Activated CD4-positive, alpha-beta T cell treated with anti-CD3 and anti-CD28 coated beads for 36 hours (primary cell): ENCODE measurements around the gene CHN2. TPM values are rescaled to one million over a fixed set of nuclear protein-coding genes. Genes with fewer than 3 reads are reported as not detected.

Experiments
- ATAC-seq: fragments of 200-7000 bp; cut with Tn5 transposase; one replicate; pipeline ENCODE4 v1.10.0; 2021; ENCODE audit warnings: mild to moderate bottlenecking, moderate library complexity
- CTCF ChIA-PET: fragments of 350-600 bp; sonication (Branson Sonifier 250); formaldehyde crosslinking; loops from one replicate; lab custom pipeline; 2021; ENCODE audit warnings: antibody characterized with exemption; lab: Charles Lee
- POLR2A ChIA-PET: fragments of 350-600 bp; sonication (Branson Sonifier 250); formaldehyde crosslinking; loops from one replicate; lab custom pipeline; 2021; ENCODE audit warnings: antibody characterized with exemption, inconsistent platforms; lab: Charles Lee
- DNase-seq: peaks from one replicate; pipeline ENCODE4 v3.0.0-alpha.2; 2020
- H3K27ac Mint-ChIP-seq: one replicate; pipeline ENCODE4 v1.8.0; 2021; ENCODE audit warnings: mixed read lengths
- H3K27me3 Mint-ChIP-seq: one replicate; pipeline ENCODE4 v1.8.0; 2021; ENCODE audit warnings: mixed read lengths
- H3K36me3 Mint-ChIP-seq: one replicate; pipeline ENCODE4 v1.8.0; 2021; ENCODE audit warnings: low read depth, mixed read lengths
- H3K4me1 Mint-ChIP-seq: one replicate; pipeline ENCODE4 v1.8.0; 2021; ENCODE audit warnings: mixed read lengths
- H3K4me3 Mint-ChIP-seq: one replicate; pipeline ENCODE4 v1.8.0; 2021; ENCODE audit warnings: mild to moderate bottlenecking, moderate library complexity, mixed read lengths
- H3K9me3 Mint-ChIP-seq: one replicate; pipeline ENCODE4 v1.8.0; 2021; ENCODE audit warnings: low read depth, mixed read lengths
- intact Hi-C, 2 experiments: fragments of 100-400 bp; cut with DNase I in 1 of 2; cut with micrococcal nuclease in 1 of 2; formaldehyde crosslinking; loops; one replicate each; pipeline versions ENCODE4 v1.14.2 to v1.15.1; 2022 to 2024; cut with DNase I, micrococcal nuclease
- total RNA-seq, 2 experiments: library from RNA; stranded (reverse); gene quantifications; one replicate each; pipeline ENCODE4 v1.2.3, GENCODE V29; 2021

CHN2 gene
- total RNA-seq, 2 experiments from 2014 or later, result 0.25 to 0.39 TPM

DNA sequence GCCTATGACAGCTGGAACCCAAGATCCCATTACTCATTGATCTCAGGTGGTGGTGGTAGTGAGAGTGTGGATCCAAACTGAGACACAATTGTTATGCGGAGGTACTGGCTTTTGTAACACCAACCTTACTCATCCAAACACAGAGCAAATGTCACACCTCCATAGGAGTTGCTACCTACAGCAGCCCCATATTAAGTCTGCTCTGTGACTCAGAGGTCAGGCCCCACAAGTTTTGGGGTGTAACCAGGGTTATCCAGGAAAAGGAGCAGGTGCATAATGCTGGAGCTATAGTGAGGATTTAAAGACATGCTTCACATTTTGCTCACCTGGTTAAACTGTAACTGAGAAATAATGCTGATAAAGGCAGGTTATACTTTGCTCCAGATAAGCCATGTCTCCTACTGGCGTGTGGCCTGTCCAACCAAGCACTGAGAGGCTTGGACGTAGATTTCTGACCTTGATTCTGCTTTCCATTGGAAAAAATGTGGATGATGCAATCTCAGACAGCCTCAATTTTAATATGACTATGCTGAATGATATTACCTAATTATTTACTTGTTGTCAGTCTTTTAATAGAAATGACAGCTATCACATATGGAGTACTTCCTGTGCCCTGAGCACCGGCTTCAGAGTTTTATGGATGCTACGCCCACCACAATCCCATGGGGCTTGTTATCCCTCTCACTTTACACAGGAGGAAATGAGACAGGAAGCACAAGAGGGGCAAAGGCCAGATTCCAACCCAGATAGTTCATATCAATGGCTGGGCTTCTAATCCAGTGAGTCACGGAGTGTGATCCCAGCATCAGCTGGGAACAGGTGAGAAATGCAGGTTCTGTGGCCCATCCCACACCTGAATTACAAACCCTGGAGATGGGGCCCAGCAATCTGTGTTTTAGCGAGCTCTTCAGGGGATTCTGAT, 181.3 kb downstream of the CHN2 start:
- ATAC-seq (no peak), DNase-seq (no peak)
- ChIA-PET POLR2A (no interaction called here), CTCF (no interaction called here)
- H3K4me3 Mint-ChIP-seq, result no peak overlapping the region
- no peaks in the 10 kb centered on the region for H3K4me1 Mint-ChIP-seq
- H3K27me3 Mint-ChIP-seq, result no peaks in the 10 kb centered on the region
- no peaks in the 10 kb centered on the region for H3K9me3 Mint-ChIP-seq
- H3K36me3 Mint-ChIP-seq, result no peaks in the 10 kb centered on the region
- no peak overlapping the region for H3K27ac Mint-ChIP-seq
- intact Hi-C loops, result no loop called here

DNA sequence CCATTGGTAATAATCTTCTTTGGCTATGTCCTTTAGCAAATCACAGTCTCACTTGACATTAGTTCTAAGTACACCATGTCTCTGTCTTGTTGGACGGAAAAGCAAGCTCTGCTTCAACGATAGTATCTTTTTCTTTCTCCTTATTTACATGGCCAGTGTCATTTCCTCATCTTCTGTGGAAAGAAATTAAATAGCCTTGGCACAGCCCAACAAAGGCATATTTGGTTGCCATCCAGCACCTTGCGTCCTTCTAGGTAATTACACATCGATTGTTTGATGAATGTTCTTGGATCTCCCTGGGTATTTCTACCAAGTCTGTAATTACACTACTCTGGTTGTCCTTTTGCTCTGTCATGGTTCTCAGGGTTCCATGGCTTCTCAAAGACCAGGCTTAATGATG, 183.1 kb downstream of the CHN2 start:
- H3K27ac Mint-ChIP-seq, result no peak overlapping the region

DNA sequence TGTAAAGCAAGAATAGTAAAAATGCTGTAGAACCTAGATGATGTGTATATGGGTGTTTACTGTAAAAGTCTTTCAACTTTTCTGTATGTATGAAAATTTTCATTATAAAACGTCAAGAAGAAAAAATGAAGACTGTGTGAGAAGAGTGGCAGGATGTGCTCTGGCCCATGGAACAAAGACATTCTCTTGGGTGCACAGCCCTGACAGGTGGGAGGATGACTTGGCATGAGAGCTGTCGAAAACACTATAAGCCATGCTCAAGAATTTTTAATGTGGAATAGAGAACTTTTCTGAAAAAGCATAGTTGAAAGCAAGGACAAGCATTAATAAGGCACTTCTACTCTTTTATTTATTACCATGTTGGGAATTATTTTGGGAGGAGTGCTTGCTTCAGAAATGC, 185.0 kb downstream of the CHN2 start:
- ATAC-seq (no peak), DNase-seq (no peak)
- H3K9me3 Mint-ChIP-seq, result no peaks in the 10 kb centered on the region
- ChIA-PET CTCF (no interaction called here), POLR2A (no interaction called here)
- no peak overlapping the region for H3K4me3 Mint-ChIP-seq
- no peaks in the 10 kb centered on the region for H3K4me1 Mint-ChIP-seq
- no peaks in the 10 kb centered on the region for H3K27me3 Mint-ChIP-seq
- no peaks in the 10 kb centered on the region for H3K36me3 Mint-ChIP-seq
- no peak overlapping the region for H3K27ac Mint-ChIP-seq
- intact Hi-C loops, result no loop called here

More for the DNA sequence above, 183.1 kb downstream of the CHN2 start:
- ATAC-seq (no peak), DNase-seq (no peak)
- intact Hi-C loops, result no loop called here
- no peaks in the 10 kb centered on the region for H3K9me3 Mint-ChIP-seq
- no peak overlapping the region for H3K4me3 Mint-ChIP-seq
- ChIA-PET POLR2A (interaction anchor here (0.6 kb wide), 1 partner anchor 11 kb away, joined by 4 read pairs; no protein-coding TSS in a partner anchor), CTCF (interaction anchor here (0.6 to 0.8 kb wide), 3 partner anchors 11 to 450 kb away, joined by 3 read pairs; no protein-coding TSS in a partner anchor)
- H3K27me3 Mint-ChIP-seq, result no peaks in the 10 kb centered on the region
- no peaks in the 10 kb centered on the region for H3K4me1 Mint-ChIP-seq
- H3K36me3 Mint-ChIP-seq, result no peaks in the 10 kb centered on the region

DNA sequence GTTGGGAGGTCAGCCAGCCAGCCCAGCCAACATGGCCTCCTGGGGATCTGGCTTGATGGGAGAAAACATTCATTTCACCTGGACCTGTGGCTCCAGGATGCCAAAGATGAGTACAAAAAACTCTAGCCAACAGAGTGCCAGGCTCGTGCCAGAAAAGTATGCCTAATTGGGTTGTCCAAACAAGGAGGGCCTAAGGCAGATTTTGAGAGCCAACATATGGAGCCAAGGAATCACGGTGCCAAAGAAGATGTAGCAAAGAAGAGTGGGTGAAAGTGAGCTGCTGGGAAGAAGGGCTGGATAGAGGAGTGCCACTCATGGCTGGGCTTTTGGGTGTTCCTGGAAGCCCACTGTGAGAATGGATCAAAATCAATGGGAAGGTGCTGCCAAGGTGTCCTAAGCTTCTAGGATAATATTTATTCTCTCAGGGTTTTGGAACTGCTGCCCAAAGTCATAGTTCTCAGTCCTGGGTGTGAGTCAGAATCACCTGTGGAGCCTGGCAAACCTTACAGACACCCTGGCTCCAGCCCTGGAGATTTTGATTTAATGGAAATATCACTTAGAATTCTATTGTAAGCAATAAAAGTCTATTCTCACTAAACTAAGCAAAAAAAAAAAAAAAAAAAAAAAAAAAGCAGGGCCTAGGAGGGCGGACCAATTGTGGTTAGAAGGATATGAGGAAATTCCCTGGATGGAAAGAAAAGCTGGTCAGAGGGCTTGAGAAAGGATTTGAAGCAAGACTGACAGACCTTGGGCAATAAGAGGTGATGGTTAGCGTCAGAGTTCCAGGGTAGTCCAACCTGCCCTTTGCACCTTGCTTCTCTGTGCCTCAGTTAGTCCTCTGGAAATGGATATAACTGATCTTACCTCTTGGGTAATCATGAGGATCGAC, 186.9 kb downstream of the CHN2 start:
- H3K4me1 Mint-ChIP-seq, result no peaks in the 10 kb centered on the region
- intact Hi-C loops, result no loop called here
- DNase-seq (no peak), ATAC-seq (no peak)
- no peak overlapping the region for H3K27ac Mint-ChIP-seq
- H3K9me3 Mint-ChIP-seq, result no peaks in the 10 kb centered on the region
- H3K36me3 Mint-ChIP-seq, result no peaks in the 10 kb centered on the region
- ChIA-PET POLR2A (no interaction called here), CTCF (no interaction called here)
- H3K4me3 Mint-ChIP-seq, result no peak overlapping the region
- no peaks in the 10 kb centered on the region for H3K27me3 Mint-ChIP-seq

DNA sequence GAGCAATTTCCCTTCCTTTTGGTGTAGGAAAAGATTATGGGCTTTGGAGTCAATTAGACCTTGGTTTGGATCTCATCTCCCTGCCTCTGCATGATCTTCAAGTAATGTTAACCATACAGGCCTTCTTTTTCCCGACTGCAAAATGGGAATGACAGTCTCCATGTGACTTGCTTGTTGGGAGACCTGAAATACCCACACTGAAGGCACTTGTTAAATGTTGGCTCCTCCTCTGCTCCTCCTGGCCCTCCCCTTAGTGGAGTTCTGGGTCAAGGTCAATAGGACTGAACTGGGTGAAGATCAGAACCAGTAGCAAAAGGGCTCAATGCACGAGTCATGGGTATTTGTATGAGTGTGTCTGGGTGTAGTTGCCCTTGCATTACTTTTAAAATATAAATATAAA, 189.7 kb downstream of the CHN2 start:
- intact Hi-C loops, result no loop called here
- Mint-ChIP-seq H3K4me1 (no peaks in the 10 kb centered on the region), H3K27ac (no peak overlapping the region), H3K27me3 (no peaks in the 10 kb centered on the region), H3K9me3 (no peaks in the 10 kb centered on the region), H3K36me3 (no peaks in the 10 kb centered on the region), H3K4me3 (no peak overlapping the region)
- ChIA-PET POLR2A (no interaction called here), CTCF (no interaction called here)
- ATAC-seq (no peak), DNase-seq (no peak)

DNA sequence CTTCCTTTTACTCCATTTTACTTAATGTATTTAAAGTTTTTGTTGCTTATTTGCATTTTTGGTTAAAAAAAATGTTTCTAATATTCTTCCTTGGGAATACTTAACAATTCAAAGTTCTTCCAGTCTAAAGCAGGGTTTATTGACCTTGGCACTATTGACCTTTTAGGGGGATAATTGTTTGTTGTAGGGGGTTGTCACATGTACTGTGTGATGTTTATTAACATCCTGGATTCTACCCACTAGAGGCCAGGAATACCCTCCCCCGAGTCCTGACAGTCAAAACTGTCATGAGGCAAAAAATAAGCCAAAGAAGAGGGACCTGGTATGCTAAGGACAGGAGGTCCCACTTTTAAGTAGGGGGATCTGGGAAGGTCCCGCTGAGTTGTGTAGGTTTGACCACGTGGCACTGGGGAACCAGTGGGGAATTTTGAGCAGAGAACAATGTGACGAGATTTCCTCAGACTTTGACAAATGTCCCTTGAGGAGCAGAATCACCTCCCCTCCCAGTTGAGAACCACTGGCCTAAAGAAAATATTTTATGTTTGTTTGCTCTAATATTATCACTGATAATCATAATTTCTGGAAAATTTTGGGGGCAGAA, 190.7 kb downstream of the CHN2 start:
- Mint-ChIP-seq H3K9me3 (no peaks in the 10 kb centered on the region), H3K27ac (no peak overlapping the region), H3K4me1 (no peaks in the 10 kb centered on the region), H3K36me3 (no peaks in the 10 kb centered on the region), H3K4me3 (no peak overlapping the region), H3K27me3 (no peaks in the 10 kb centered on the region)
- intact Hi-C loops, result no loop called here
- ChIA-PET CTCF (interaction anchor here (0.5 kb wide), 1 partner anchor 23 kb away, joined by 4 read pairs; no protein-coding TSS in a partner anchor), POLR2A (no interaction called here)
- DNase-seq (no peak), ATAC-seq (no peak)

DNA sequence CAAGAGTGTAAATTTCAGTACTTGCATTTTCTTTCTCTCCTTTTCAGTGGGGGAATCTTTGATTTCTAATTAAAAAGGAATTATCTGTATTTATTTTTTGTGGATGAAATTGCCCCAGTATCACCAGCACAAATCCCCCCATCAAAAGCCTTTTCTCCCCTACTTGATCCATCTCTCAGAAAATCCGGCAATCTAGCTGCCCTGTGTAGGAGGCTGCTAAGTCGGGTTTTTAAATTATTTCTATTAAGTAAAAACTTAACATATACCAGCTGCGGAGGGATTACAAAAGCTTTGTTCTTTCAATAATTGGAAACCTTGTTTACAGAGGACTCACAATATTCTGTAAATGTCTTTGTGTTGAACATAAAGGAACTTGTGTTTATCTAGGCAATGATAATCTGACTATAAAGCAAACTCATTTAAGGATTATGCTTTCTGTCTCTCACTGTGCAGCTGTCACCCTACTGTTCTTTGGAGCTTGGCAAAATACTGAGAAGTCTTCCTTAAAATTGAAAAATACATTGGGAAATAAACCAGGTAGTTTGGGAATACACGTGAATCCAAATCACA, 191.7 kb downstream of the CHN2 start:
- intact Hi-C loops, result no loop called here
- H3K9me3 Mint-ChIP-seq, result no peaks in the 10 kb centered on the region
- ChIA-PET POLR2A (no interaction called here), CTCF (no interaction called here)
- no peaks in the 10 kb centered on the region for H3K27me3 Mint-ChIP-seq
- H3K27ac Mint-ChIP-seq, result no peak overlapping the region
- H3K36me3 Mint-ChIP-seq, result no peaks in the 10 kb centered on the region
- H3K4me3 Mint-ChIP-seq, result no peak overlapping the region
- no peaks in the 10 kb centered on the region for H3K4me1 Mint-ChIP-seq
- no peak for DNase-seq
- no peak for ATAC-seq

DNA sequence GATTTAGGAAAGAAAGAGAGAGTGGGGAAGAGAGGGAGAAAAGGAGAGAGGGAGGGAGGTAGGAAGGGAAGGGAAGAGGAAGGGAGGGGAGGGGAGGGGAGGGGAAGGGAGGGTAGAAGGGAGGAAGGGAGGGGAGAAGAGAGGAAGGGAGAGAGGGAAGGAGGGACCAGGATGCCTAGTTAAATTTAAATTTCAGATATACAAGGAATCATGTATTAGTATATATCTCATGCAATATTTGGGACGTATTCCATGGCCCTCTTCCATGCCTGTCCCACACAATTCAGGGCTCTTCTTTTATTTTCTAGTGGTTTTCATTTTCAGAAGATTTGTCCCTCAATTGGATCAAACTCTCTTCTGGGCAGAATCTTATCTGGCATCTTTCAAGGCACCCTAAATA, 196.7 kb downstream of the CHN2 start:
- CTCF ChIA-PET, result interaction anchor here (2.0 kb wide), 1 partner anchor 18 kb away, joined by 10 read pairs; no protein-coding TSS in a partner anchor
- Mint-ChIP-seq H3K4me1 (no peaks in the 10 kb centered on the region), H3K4me3 (no peak overlapping the region), H3K9me3 (no peaks in the 10 kb centered on the region), H3K27ac (no peak overlapping the region), H3K27me3 (no peaks in the 10 kb centered on the region), H3K36me3 (no peaks in the 10 kb centered on the region)
- intact Hi-C loops, result no loop called here
- POLR2A ChIA-PET, result no interaction called here
- DNase-seq (no peak), ATAC-seq (no peak)

DNA sequence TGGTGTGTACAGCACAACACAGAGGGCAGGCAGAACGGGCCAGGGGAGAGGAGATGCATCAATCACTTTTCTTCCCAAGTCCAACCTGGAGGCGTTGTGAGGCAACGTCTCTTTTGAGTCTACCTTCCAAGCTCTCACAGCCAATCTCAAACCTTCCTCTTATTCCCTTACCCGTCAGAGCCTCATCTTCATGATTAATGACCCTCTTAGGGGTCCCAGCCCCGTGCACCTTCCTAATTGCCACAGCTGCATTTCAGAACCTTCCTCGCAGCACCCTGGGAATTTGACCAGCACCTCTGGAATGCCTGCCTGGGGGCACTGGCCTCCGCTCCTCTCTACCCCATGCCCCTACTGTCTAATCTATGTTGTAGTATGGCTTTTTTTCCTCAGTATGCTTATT, 199.7 kb downstream of the CHN2 start:
- no peaks in the 10 kb centered on the region for H3K36me3 Mint-ChIP-seq
- no peak overlapping the region for H3K27ac Mint-ChIP-seq
- no peaks in the 10 kb centered on the region for H3K4me1 Mint-ChIP-seq
- intact Hi-C loops, result no loop called here
- CTCF ChIA-PET, result no interaction called here
- H3K27me3 Mint-ChIP-seq, result no peaks in the 10 kb centered on the region
- no peak for DNase-seq
- POLR2A ChIA-PET, result no interaction called here
- no peak for ATAC-seq
- no peaks in the 10 kb centered on the region for H3K9me3 Mint-ChIP-seq
- H3K4me3 Mint-ChIP-seq, result no peak overlapping the region

DNA sequence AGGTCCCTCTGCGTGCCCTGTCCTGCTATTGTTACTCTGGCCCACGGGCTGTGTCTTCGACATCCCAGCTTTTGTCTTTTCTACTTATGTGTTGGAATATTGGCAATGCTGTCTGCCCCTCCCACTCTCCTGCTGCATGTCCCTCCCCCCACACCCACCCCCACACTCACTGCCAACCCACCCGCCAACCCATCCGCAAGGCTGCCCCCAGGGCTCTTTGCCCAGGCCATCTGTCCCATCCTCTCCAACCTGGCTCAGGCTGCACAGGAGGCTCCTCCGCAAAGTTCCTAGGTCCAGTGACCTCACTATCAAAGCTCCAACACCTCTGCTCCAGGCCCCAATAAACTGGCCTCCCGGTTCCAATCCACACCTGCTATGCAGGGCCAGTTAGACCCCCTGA, 202.0 kb downstream of the CHN2 start:
- POLR2A ChIA-PET, result no interaction called here
- H3K27me3 Mint-ChIP-seq, result no peaks in the 10 kb centered on the region
- no peak overlapping the region for H3K4me3 Mint-ChIP-seq
- H3K36me3 Mint-ChIP-seq, result no peaks in the 10 kb centered on the region
- H3K27ac Mint-ChIP-seq, result no peak overlapping the region
- H3K9me3 Mint-ChIP-seq, result no peaks in the 10 kb centered on the region
- intact Hi-C loops, result no loop called here
- no peak for ATAC-seq
- H3K4me1 Mint-ChIP-seq, result no peaks in the 10 kb centered on the region
- CTCF ChIA-PET, result no interaction called here
- DNase-seq, result no peak

DNA sequence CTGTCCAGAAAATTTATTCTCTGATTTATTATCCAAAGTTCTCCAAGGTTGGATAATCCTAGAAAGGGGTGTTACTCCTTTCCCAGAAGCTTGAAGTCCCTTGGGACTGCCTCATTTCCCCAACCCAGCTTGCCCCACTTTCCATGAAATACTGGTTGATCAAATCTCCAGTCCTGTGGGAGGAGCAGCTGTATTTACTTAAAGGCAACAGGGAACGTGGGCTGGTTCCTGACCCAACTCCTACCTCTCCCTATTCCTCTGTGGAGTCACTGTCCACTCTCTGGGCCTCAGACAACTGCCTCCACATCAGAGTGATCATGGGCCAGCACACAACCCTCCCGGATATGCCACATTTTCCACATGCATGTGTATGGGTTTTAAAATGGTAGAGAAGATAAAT, 202.8 kb downstream of the CHN2 start:
- no peaks in the 10 kb centered on the region for H3K27me3 Mint-ChIP-seq
- intact Hi-C loops, result no loop called here
- ChIA-PET POLR2A (no interaction called here), CTCF (interaction anchor here (1.0 to 1.4 kb wide), 2 partner anchors 12 to 475 kb away, joined by 3 to 7 read pairs; no protein-coding TSS in a partner anchor)
- H3K27ac Mint-ChIP-seq, result no peak overlapping the region
- no peak for ATAC-seq
- H3K9me3 Mint-ChIP-seq, result no peaks in the 10 kb centered on the region
- no peak overlapping the region for H3K4me3 Mint-ChIP-seq
- no peak for DNase-seq
- no peaks in the 10 kb centered on the region for H3K36me3 Mint-ChIP-seq
- no peaks in the 10 kb centered on the region for H3K4me1 Mint-ChIP-seq
